BJ (cell line): ENCODE measurements around the gene CFAP69. TPM values are rescaled to one million over a fixed set of nuclear protein-coding genes. Genes with fewer than 3 reads are reported as not detected.

Source experiments
- CTCF ChIA-PET: fragments of 350-600 bp; formaldehyde crosslinking; extraction: SDS; loops from one replicate; lab custom pipeline; 2021; ENCODE audit warnings: antibody characterized with exemption, inconsistent platforms; lab: Yijun Ruan, JAX
- POLR2A ChIA-PET: fragments of 300-600 bp; sonication (Branson Sonifier 250); formaldehyde crosslinking; extraction: SDS; loops from one replicate; lab custom pipeline; 2021; ENCODE audit warnings: antibody characterized with exemption; lab: Charles Lee
- DNase-seq: peaks from one replicate; pipeline ENCODE4 v3.0.0-alpha.2; 2011; ENCODE audit warnings: low read depth
- H3K27me3 ChIP-seq: 2 replicates; pipeline ENCODE4 v1.6.0; 2011; ENCODE audit warnings: low read length; ENCODE audit not compliant: control insufficient read depth, insufficient read depth
- H3K36me3 ChIP-seq: 2 replicates; pipeline ENCODE4 v1.5.1; 2011; ENCODE audit warnings: low read length; ENCODE audit not compliant: control insufficient read depth, insufficient read depth
- H3K4me3 ChIP-seq: 2 replicates; pipeline ENCODE4 v1.5.1; 2011; ENCODE audit warnings: low read depth, mild to moderate bottlenecking, control low read depth, low read length
- CTCF ChIP-seq: IDR thresholded peaks from 2 replicates; pipeline ENCODE4 v1.5.1; 2011; ENCODE audit warnings: low read depth, mild to moderate bottlenecking, control low read depth, inconsistent platforms, low read length, moderate library complexity; ENCODE audit not compliant: insufficient read depth
- polyA plus RNA-seq: library from polyadenylated mRNA; depleted of rRNA; stranded (reverse); fragments of >200 nt; gene quantifications from 2 replicates; pipeline ENCODE4 v1.2.3, GENCODE V29; 2011

Gene CFAP69
- polyA plus RNA-seq, 1 experiment: 0.90 TPM

- POLR2A ChIA-PET: no interaction called here
- H3K36me3 ChIP-seq: no peaks in the 10 kb centered on the region
- CTCF ChIA-PET: interaction anchor here (1.6 to 2.4 kb wide), 2 partner anchors 13 to 15 kb away, joined by 5 to 13 read pairs; partner anchors contain the start of gene STEAP2
- no peak for DNase-seq
- TF ChIP-seq CTCF: no peak
- no peaks in the 10 kb centered on the region for H3K27me3 ChIP-seq
- no peak overlapping the region for H3K4me3 ChIP-seq
Observed at GRCh38 chr7:90225181-90225580, 19.8 kb upstream of the CFAP69 start.

- no peaks in the 10 kb centered on the region for H3K36me3 ChIP-seq
- ChIA-PET POLR2A (no interaction called here), CTCF (no interaction called here)
- TF ChIP-seq CTCF: no peak
- no peak overlapping the region for H3K4me3 ChIP-seq
- DNase-seq: no peak
- no peaks in the 10 kb centered on the region for H3K27me3 ChIP-seq
Observed at GRCh38 chr7:90225601-90226000, 19.4 kb upstream of the CFAP69 start.

- Histone ChIP-seq H3K36me3 (no peaks in the 10 kb centered on the region), H3K4me3 (no peak overlapping the region), H3K27me3 (no peaks in the 10 kb centered on the region)
- ChIA-PET POLR2A (no interaction called here), CTCF (interaction anchor here (1.1 to 1.4 kb wide), 2 partner anchors 12 to 15 kb away, joined by 3 to 5 read pairs; partner anchors contain the start of gene STEAP2)
- no peak for DNase-seq
- no peak for TF ChIP-seq CTCF
Observed at GRCh38 chr7:90227259-90227658, 17.7 kb upstream of the CFAP69 start.

- H3K27me3 ChIP-seq: no peaks in the 10 kb centered on the region
- ChIA-PET CTCF (interaction anchor here (1.2 kb wide), 2 partner anchors 15 to 18 kb away, joined by 3 to 6 read pairs; partner anchors contain the start of gene STEAP2), POLR2A (no interaction called here)
- no peak for DNase-seq
- TF ChIP-seq CTCF: no peak
- H3K4me3 ChIP-seq: no peak overlapping the region
- H3K36me3 ChIP-seq: no peaks in the 10 kb centered on the region
Observed at GRCh38 chr7:90229682-90230081, 15.3 kb upstream of the CFAP69 start.

- CTCF ChIA-PET: no interaction called here
- POLR2A ChIA-PET: no interaction called here
- TF ChIP-seq CTCF: no peak
Observed at GRCh38 chr7:90230834-90231233, 14.1 kb upstream of the CFAP69 start.

More at GRCh38 chr7:90230834-90231233, 14.1 kb upstream of the CFAP69 start:
- no peaks in the 10 kb centered on the region for H3K27me3 ChIP-seq
- no peak overlapping the region for H3K4me3 ChIP-seq
- DNase-seq: no peak
- H3K36me3 ChIP-seq: no peaks in the 10 kb centered on the region
